Chondrocyte (in vitro differentiated cells): Measurements from ENCODE around the gene GNA12. TPM values are rescaled to one million over a fixed set of nuclear protein-coding genes. Genes with fewer than 3 reads are reported as not detected.
A peak's percentile ranks its signal among the peaks of the same experiment; 100 is the strongest.

Experiments used
- DNase-seq: peaks from one replicate; pipeline ENCODE4 v3.0.0; 2021; ENCODE audit warnings: mixed read lengths, low spot score
- H3K27ac Mint-ChIP-seq: one replicate; pipeline ENCODE4 v1.8.0; 2021; ENCODE audit warnings: mild to moderate bottlenecking, moderate library complexity, mixed read lengths; ENCODE audit not compliant: unreplicated experiment
- H3K27me3 Mint-ChIP-seq: 2 replicates; pipeline ENCODE4 v1.8.0; 2021; ENCODE audit warnings: low read depth, mixed read lengths
- H3K36me3 Mint-ChIP-seq: 2 replicates; pipeline ENCODE4 v1.8.0; 2021; ENCODE audit warnings: low read depth, mixed read lengths
- H3K4me1 Mint-ChIP-seq: 2 replicates; pipeline ENCODE4 v1.8.0; 2021; ENCODE audit warnings: low read depth, mild to moderate bottlenecking, mixed read lengths
- H3K4me3 Mint-ChIP-seq: one replicate; pipeline ENCODE4 v1.8.0; 2021; ENCODE audit warnings: mild to moderate bottlenecking, moderate library complexity, mixed read lengths; ENCODE audit not compliant: unreplicated experiment
- H3K9me3 Mint-ChIP-seq: 2 replicates; pipeline ENCODE4 v1.8.0; 2021; ENCODE audit warnings: low read depth, mixed read lengths
- total RNA-seq: library from RNA; stranded (reverse); gene quantifications from 3 replicates; pipeline ENCODE4 v1.2.1, GENCODE V29; 2021
- TF ChIP-seq, protein P1 (sequence below): fragments of 200-600 bp; sonication (generic); IDR thresholded peaks from 2 replicates; pipeline ENCODE4 v1.5.0; 2021; ENCODE audit warnings: antibody characterized with exemption, mild to moderate bottlenecking, moderate library complexity

GNA12 gene
- total RNA-seq, 1 donor from 2014 or later, result 111 TPM

DNA sequence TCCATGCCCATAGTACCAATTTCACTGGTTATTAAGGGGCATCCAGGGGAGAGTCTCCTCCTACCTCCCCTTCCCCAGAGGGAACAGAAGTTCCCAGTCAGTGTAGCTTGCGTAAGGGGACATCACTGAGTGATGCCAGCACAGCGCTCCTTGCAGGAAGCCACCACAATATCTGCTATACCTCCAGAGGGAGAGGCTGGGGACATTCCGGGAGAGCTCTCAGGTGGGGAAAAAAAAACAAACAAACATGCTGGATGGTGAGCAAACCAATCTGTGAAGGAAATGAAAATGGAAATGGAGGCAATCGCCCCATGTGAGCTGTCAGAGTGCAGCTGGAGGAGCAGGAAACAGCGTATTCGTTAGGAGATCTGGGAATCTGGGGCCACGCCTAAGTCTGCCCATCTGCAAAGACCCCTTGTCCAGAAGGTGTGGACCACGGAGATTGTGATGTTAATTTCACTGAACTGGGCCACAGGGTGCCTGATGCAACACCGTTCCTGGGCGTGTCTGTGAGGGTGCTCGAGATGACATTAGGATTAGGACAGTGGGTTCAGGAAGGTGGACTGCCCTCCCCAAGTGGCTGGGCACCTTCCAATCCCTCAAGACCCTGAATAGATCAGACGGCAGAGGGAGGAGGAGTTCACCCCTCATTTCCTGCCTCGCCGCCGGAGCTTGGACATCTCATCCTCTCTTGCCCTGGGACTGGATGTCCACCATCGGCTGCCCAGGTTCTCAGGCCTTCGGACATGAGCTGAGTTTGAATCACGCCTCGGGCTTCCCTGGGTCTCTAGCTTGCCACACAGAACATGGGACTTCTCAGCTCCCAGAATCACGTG is 30.5 kb downstream of the GNA12 start:
- DNase-seq, result no peak
- H3K27ac Mint-ChIP-seq, result peak overlapping the region; percentile 96
- TF ChIP-seq, protein P1, sequence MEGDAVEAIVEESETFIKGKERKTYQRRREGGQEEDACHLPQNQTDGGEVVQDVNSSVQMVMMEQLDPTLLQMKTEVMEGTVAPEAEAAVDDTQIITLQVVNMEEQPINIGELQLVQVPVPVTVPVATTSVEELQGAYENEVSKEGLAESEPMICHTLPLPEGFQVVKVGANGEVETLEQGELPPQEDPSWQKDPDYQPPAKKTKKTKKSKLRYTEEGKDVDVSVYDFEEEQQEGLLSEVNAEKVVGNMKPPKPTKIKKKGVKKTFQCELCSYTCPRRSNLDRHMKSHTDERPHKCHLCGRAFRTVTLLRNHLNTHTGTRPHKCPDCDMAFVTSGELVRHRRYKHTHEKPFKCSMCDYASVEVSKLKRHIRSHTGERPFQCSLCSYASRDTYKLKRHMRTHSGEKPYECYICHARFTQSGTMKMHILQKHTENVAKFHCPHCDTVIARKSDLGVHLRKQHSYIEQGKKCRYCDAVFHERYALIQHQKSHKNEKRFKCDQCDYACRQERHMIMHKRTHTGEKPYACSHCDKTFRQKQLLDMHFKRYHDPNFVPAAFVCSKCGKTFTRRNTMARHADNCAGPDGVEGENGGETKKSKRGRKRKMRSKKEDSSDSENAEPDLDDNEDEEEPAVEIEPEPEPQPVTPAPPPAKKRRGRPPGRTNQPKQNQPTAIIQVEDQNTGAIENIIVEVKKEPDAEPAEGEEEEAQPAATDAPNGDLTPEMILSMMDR, result no peak
- no peak overlapping the region for H3K4me3 Mint-ChIP-seq
- H3K27me3 Mint-ChIP-seq, result no peaks in the 10 kb centered on the region
- no peaks in the 10 kb centered on the region for H3K9me3 Mint-ChIP-seq
- H3K4me1 Mint-ChIP-seq, result peaks cover 94% of the 10 kb centered on the region
- H3K36me3 Mint-ChIP-seq, result peaks cover 4% of the 10 kb centered on the region

DNA sequence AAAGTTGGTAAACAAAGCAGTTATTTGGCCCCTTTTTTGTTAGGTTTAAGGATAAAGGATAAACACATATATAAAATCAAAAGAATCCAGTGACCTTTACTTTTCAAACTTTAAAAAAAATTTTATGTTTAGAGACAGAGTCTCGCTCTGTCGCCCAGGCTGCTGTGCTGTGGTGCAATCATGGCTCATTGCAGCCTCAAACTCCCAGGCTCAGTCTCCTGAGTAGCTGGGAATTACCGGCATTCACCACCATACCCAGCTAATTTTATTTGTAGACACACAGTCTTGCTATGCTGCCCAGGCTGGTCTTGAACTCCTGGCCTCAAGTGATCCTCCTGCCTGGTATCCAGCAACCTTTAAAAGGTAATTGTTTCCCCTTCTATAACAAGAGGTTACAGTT is 31.3 kb downstream of the GNA12 start:
- DNase-seq, result no peak
- H3K4me1 Mint-ChIP-seq, result peaks cover 92% of the 10 kb centered on the region

GRCh38 chr7:2812114-2812487 is 32.0 kb downstream of the GNA12 start:
- peaks cover 92% of the 10 kb centered on the region for H3K4me1 Mint-ChIP-seq
- no peak for DNase-seq
- H3K27ac Mint-ChIP-seq, result peak overlapping the region; percentile 96
- H3K9me3 Mint-ChIP-seq, result no peaks in the 10 kb centered on the region
- no peaks in the 10 kb centered on the region for H3K27me3 Mint-ChIP-seq
- peaks cover 4% of the 10 kb centered on the region for H3K36me3 Mint-ChIP-seq
- TF ChIP-seq, protein P1, result no peak
- peak overlapping the region; percentile 59 for H3K4me3 Mint-ChIP-seq

More for the DNA sequence above, 31.3 kb downstream of the GNA12 start:
- TF ChIP-seq, protein P1, result no peak
- Mint-ChIP-seq H3K27me3 (no peaks in the 10 kb centered on the region), H3K4me3 (no peak overlapping the region), H3K36me3 (peaks cover 4% of the 10 kb centered on the region), H3K27ac (peak overlapping the region; percentile 96), H3K9me3 (no peaks in the 10 kb centered on the region)

DNA sequence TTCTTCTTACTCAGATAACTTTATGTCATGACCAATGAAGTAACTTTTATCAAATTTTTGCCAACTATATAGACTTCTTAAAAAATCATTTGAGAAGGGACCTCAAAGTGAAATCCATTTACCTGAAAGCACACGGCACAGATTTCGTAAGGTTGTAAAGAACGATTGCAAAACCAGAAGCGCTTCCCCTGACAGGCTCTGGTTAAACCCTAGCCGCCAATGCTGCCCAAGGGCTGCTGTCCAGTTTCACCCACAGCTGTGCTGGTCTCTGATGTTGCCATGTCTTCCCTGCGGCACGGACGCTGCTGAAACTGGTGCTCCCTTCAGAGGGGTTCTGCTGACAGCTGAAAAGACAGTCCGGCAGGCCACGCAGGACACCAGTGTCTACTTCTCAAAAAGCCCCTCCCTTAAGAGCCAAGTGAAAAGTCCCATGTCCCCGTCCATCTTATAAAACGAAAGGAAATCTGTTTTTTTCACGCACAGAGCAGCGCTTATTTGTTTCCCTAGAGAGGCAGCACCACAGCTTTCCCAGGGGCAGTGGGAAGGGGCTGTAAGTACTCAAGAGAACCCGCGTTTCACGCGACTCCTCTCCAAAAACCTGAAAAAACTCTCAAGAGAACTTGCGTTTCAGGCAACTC is 32.5 kb downstream of the GNA12 start:
- no peaks in the 10 kb centered on the region for H3K27me3 Mint-ChIP-seq
- H3K9me3 Mint-ChIP-seq, result no peaks in the 10 kb centered on the region
- no peak for DNase-seq
- peaks cover 90% of the 10 kb centered on the region for H3K4me1 Mint-ChIP-seq
- H3K27ac Mint-ChIP-seq, result peak overlapping the region; percentile 96
- TF ChIP-seq, protein P1, result no peak
- H3K4me3 Mint-ChIP-seq, result peak overlapping the region; percentile 59
- peaks cover 4% of the 10 kb centered on the region for H3K36me3 Mint-ChIP-seq

GRCh38 chr7:2810682-2811415 is 33.3 kb downstream of the GNA12 start:
- no peak for DNase-seq
- TF ChIP-seq, protein P1, result no peak
- Mint-ChIP-seq H3K27me3 (no peaks in the 10 kb centered on the region), H3K27ac (peak overlapping the region; percentile 96), H3K4me3 (peak overlapping the region; percentile 45), H3K36me3 (peaks cover 4% of the 10 kb centered on the region), H3K9me3 (no peaks in the 10 kb centered on the region), H3K4me1 (peaks cover 88% of the 10 kb centered on the region)
